HG03045 (cell line): Measurements from ENCODE around the gene MEF2B.
"Not testable (repeated sequence)": the region's sequence is repeated elsewhere in the genome, so short reads cannot be mapped to it uniquely, and the experiment has no call there.

Experiments used
- ATAC-seq: cut with Tn5 transposase; IDR thresholded peaks from one replicate; pipeline ENCODE4 v1.9.1; 2021; ENCODE audit warnings: mild to moderate bottlenecking, moderate library complexity; ENCODE audit not compliant: unreplicated experiment

Gene MEF2B

GRCh38 chr19:19102566-19102965 lies 67.5 kb downstream of the MEF2B start:
- ATAC-seq = not testable (repeated sequence)

- ATAC-seq = no peak
Measured at GRCh38 chr19:19101540-19101939, 68.5 kb downstream of the MEF2B start.

- ATAC-seq = no peak
Measured at GRCh38 chr19:19098703-19099632, 71.1 kb downstream of the MEF2B start.

GRCh38 chr19:19098084-19098702 lies 71.9 kb downstream of the MEF2B start:
- no peak for ATAC-seq

GRCh38 chr19:19096641-19097627 lies 73.1 kb downstream of the MEF2B start:
- no peak for ATAC-seq

GRCh38 chr19:19095691-19096090 lies 74.4 kb downstream of the MEF2B start:
- ATAC-seq = no peak
